Measurements from ENCODE around the gene RNASEH2C.
A peak's percentile ranks its signal among the peaks of the same experiment; 100 is the strongest.
"Not testable (repeated sequence)": the region's sequence is repeated elsewhere in the genome, so short reads cannot be mapped to it uniquely, and the experiment has no call there.

Gene RNASEH2C

DNA sequence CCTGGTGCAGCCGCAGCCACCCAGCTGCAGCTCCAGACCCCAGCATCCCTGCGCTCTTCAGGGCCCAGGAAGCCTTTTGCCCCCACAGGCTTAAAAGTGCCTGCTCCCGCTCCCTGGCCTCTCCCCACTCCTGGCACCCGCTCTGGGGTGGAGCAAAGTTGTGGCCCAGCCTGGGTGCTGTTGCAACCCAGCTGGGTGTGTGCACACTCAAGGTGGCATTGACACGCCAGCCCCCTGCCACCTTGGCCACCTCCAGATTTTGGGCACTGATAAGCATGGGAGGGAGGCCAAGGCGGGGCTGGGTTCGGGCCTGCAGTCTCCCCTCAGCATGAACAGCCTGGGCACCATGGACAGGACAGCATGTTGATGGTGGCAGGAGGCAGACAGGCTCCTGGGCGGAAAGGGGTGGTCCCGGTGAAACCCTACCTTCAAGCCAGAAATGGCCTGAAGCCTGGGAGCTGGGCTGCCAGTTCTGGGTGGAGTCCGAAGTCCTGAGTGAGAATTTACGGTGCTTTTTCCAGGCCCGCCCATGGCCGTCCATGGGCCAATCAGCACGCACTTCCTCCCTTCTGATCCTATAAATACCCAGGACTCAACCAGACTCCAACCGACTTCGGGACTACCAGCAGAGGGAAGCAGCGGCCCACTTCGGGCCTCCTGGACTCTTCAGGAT, 23.6 kb upstream of the RNASEH2C start:
- no peak overlapping the region for H3K4me3 ChIP-seq (ENCODE audit: low read depth, low read length)
- TF ChIP-seq, protein P1, sequence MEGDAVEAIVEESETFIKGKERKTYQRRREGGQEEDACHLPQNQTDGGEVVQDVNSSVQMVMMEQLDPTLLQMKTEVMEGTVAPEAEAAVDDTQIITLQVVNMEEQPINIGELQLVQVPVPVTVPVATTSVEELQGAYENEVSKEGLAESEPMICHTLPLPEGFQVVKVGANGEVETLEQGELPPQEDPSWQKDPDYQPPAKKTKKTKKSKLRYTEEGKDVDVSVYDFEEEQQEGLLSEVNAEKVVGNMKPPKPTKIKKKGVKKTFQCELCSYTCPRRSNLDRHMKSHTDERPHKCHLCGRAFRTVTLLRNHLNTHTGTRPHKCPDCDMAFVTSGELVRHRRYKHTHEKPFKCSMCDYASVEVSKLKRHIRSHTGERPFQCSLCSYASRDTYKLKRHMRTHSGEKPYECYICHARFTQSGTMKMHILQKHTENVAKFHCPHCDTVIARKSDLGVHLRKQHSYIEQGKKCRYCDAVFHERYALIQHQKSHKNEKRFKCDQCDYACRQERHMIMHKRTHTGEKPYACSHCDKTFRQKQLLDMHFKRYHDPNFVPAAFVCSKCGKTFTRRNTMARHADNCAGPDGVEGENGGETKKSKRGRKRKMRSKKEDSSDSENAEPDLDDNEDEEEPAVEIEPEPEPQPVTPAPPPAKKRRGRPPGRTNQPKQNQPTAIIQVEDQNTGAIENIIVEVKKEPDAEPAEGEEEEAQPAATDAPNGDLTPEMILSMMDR (conservative IDR thresholded peaks at IDR 0.05; ENCODE audit: low read depth, low read length), result peak; percentile 55
- DNase-seq (ENCODE audit: low read depth), result peak; percentile 47

DNA sequence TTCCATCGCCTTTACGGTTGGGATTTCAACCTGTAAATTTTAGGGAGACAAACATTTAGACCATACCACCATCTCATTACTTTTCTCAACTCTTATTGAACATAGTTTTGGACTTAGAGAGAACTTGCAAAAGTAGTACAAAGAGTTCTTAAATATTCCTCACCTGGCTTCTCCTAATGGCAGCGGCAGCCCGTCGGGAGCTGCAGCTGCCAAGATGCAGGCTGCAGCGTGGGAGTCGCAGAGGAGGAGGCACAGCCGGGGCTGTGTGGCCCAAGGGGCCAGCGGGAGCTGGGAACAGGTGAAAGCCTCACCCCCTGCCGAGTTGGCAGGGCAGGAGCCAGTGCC, 23.1 kb upstream of the RNASEH2C start:
- DNase-seq (ENCODE audit: low read depth), result no peak
- H3K4me3 ChIP-seq (ENCODE audit: low read depth, low read length), result no peak overlapping the region
- TF ChIP-seq, protein P1 (conservative IDR thresholded peaks at IDR 0.05; ENCODE audit: low read depth, low read length), result no peak

DNA sequence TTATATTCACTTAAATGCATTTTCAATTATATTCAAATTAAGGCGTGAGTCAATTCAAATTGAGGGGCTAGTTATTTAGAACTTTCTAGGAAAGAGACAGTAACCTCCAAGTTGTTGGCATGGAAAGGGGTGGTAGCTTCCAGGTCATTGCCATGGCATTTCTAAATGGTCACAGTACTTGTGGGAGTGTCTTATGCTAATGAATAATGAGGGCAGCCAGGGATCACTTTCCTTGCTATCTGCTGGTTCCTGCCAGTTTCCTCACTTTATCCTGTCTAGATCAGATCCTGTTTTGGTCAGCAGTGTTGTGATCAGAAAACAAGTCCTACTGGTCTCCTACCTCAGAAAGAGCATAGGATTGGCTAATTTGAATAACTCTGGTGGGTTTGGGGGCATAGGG, 21.8 kb upstream of the RNASEH2C start:
- no peak overlapping the region for H3K4me3 ChIP-seq (ENCODE audit: low read depth, low read length)
- no peak for DNase-seq (ENCODE audit: low read depth)
- TF ChIP-seq, protein P1 (conservative IDR thresholded peaks at IDR 0.05; ENCODE audit: low read depth, low read length), result no peak

DNA sequence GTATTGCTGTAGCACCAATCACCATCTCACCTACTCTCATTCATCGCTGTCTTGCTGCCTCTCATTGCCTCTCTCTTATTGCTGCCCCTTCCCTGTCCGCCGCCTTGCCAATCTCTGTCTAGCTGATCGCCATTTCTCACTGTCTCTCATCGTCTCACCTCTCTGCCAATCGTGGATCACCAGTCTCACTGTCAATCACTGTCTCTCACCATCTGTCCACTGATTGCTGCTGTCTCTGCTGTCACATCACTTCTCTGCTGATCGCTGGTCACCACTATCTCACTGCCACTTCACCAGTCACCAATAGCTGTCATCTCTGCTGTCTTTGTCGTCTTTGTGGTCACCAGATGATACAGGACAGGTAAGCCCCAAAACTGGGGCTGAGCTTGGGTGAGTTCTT, 20.6 kb upstream of the RNASEH2C start:
- TF ChIP-seq, protein P1 (conservative IDR thresholded peaks at IDR 0.05; ENCODE audit: low read depth, low read length), result no peak
- DNase-seq (ENCODE audit: low read depth), result no peak
- H3K4me3 ChIP-seq (ENCODE audit: low read depth, low read length), result no peak overlapping the region

DNA sequence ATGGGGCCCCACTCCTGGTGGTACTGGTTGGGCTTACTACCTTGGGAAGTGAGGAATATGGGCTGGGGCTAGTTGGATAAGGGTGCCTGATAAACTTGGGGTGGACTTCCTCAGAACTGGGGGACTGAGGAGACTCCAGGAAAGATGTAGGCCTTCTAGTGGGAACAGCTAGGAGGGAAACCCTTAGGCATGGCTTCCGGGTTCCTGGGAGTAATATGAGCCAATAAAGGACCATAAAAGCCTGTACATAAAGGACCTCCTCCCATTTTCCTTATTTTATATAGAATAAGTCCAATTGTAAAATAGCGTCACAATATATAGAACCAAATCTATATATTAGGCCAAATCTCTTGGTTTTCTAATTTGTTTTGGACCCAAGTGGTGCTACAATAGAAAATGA, 18.4 kb upstream of the RNASEH2C start:
- TF ChIP-seq, protein P1 (conservative IDR thresholded peaks at IDR 0.05; ENCODE audit: low read depth, low read length), result no peak
- no peak overlapping the region for H3K4me3 ChIP-seq (ENCODE audit: low read depth, low read length)
- DNase-seq (ENCODE audit: low read depth), result no peak

DNA sequence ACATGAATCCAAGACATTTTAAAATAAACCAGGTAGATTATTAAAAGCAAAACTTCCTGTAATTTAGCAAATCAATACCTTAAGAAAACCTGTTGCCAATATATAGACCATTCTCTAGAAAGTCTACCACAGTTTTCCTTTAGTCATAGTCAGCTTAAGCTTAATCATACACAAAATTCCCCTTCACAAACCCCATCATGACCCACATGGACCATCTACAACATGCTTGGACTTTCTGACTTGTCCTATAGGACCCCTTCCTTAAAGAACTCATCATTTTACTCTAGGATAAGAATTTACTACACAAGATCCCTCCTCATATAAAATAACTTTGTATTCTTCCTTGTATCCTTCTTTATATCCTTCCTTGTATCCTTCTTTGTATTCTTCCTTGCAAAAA, 16.2 kb upstream of the RNASEH2C start:
- no peak overlapping the region for H3K4me3 ChIP-seq (ENCODE audit: low read depth, low read length)
- no peak for DNase-seq (ENCODE audit: low read depth)
- TF ChIP-seq, protein P1 (conservative IDR thresholded peaks at IDR 0.05; ENCODE audit: low read depth, low read length), result no peak

DNA sequence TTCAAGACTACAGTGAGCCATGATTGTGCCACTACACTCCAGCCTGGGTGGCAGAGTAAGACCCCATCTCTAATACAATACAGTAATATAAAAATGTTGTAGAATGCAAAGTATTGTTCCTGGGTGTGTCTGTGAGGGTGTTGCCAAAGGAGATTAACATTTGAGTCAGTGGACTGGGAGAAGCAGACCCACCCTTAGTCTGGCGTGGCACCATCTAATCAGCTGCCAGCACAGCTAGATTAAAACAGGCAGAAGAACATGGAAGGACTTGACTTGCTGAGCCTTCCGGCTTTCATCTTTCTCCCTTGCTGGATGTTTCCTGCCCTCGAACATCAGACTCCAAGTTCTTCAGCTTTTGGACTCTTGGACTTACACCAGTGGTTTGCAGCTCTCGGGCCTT, 14.5 kb upstream of the RNASEH2C start:
- DNase-seq (ENCODE audit: low read depth); H3K4me3 ChIP-seq (ENCODE audit: low read depth, low read length): not testable (repeated sequence)
